Neural progenitor cell (in vitro differentiated cells): ENCODE results near the gene ANXA2R. TPM values are rescaled to one million over a fixed set of nuclear protein-coding genes. Genes with fewer than 3 reads are reported as not detected.
A peak's percentile ranks its signal among the peaks of the same experiment; 100 is the strongest.

Experiments
- DNase-seq: peaks from one replicate; pipeline ENCODE4 v3.0.0-alpha.2; 2016; ENCODE audit warnings: low spot score
- H2AFZ ChIP-seq: fragments of 200-600 bp; sonication (generic); replicated peaks from 2 replicates; pipeline ENCODE4 v1.6.1; 2016; ENCODE audit warnings: antibody characterized with exemption
- H3F3A ChIP-seq: fragments of 200-600 bp; sonication (generic); 2 replicates; pipeline ENCODE4 v1.6.1; 2016; ENCODE audit warnings: antibody characterized with exemption, low read depth
- H3K27ac ChIP-seq: fragments of 200-600 bp; sonication (generic); 2 replicates; pipeline ENCODE4 v1.5.1; 2016; ENCODE audit warnings: mild to moderate bottlenecking
- H3K27me3 ChIP-seq: fragments of 200-600 bp; sonication (generic); 2 replicates; pipeline ENCODE4 v1.6.1; 2016; ENCODE audit warnings: mild to moderate bottlenecking, moderate library complexity
- H3K36me3 ChIP-seq: fragments of 200-600 bp; sonication (generic); 2 replicates; pipeline ENCODE4 v1.5.1; 2016
- H3K4me1 ChIP-seq: fragments of 200-600 bp; sonication (generic); 2 replicates; pipeline ENCODE4 v1.6.1; 2016; ENCODE audit warnings: mixed run types
- H3K4me2 ChIP-seq: fragments of 200-600 bp; sonication (generic); 2 replicates; pipeline ENCODE4 v1.6.1; 2016
- H3K4me3 ChIP-seq: fragments of 200-600 bp; sonication (generic); 2 replicates; pipeline ENCODE4 v1.5.1; 2016
- H3K79me2 ChIP-seq: fragments of 200-600 bp; sonication (generic); 2 replicates; pipeline ENCODE4 v1.6.1; 2016; ENCODE audit warnings: low read depth
- H3K9ac ChIP-seq: fragments of 200-600 bp; sonication (generic); 2 replicates; pipeline ENCODE4 v1.6.1; 2016
- H3K9me3 ChIP-seq: fragments of 200-600 bp; sonication (generic); 2 replicates; pipeline ENCODE4 v1.5.1; 2016; ENCODE audit warnings: low read depth
- H4K20me1 ChIP-seq: fragments of 200-600 bp; sonication (generic); 2 replicates; pipeline ENCODE4 v1.6.1; 2016; ENCODE audit warnings: low read depth
- H3K27ac Mint-ChIP-seq: 3 replicates; pipeline ENCODE4 v1.8.0; 2021; ENCODE audit warnings: mixed read lengths
- H3K27me3 Mint-ChIP-seq: 2 replicates; pipeline ENCODE4 v1.8.0; 2022; ENCODE audit warnings: low read depth, mild to moderate bottlenecking, inconsistent platforms, moderate library complexity, mixed read lengths; ENCODE audit not compliant: insufficient read depth
- H3K36me3 Mint-ChIP-seq: 3 replicates; pipeline ENCODE4 v1.8.0; 2021; ENCODE audit warnings: mixed read lengths
- H3K4me1 Mint-ChIP-seq: 3 replicates; pipeline ENCODE4 v1.8.0; 2021; ENCODE audit warnings: mixed read lengths
- H3K4me3 Mint-ChIP-seq: 3 replicates; pipeline ENCODE4 v1.8.0; 2021; ENCODE audit warnings: mild to moderate bottlenecking, moderate library complexity, mixed read lengths
- H3K9me3 Mint-ChIP-seq: 3 replicates; pipeline ENCODE4 v1.8.0; 2020; ENCODE audit warnings: mixed read lengths
- EZH2 ChIP-seq: fragments of 200-600 bp; sonication (generic); IDR thresholded peaks from 2 replicates; pipeline ENCODE4 v1.6.1; 2017; ENCODE audit warnings: antibody characterized with exemption, mild to moderate bottlenecking, moderate library complexity
- EZH2phosphoT487 ChIP-seq: fragments of 200-600 bp; sonication (generic); IDR thresholded peaks from 2 replicates; pipeline ENCODE4 v1.6.1; 2017; ENCODE audit warnings: antibody characterized with exemption
- total RNA-seq: library from RNA; depleted of rRNA; stranded (reverse); fragments of >200 nt; gene quantifications from 2 replicates; pipeline ENCODE4 v1.2.3, GENCODE V29; 2015; ENCODE audit warnings: low replicate concordance
- TF ChIP-seq, protein P1 (sequence below): fragments of 200-600 bp; sonication (generic); IDR thresholded peaks from 2 replicates; pipeline ENCODE4 v1.5.1; 2017; ENCODE audit warnings: antibody characterized with exemption, mild to moderate bottlenecking

The ANXA2R gene
- total RNA-seq, 1 donor from 2014 or later: 0.17 TPM

- H3F3A ChIP-seq: peaks cover 27% of the 10 kb centered on the region
- DNase-seq: peak; percentile 79
- H3K36me3 Mint-ChIP-seq: no peaks in the 10 kb centered on the region
- H3K36me3 ChIP-seq: no peaks in the 10 kb centered on the region
- no peaks in the 10 kb centered on the region for H3K79me2 ChIP-seq
- H3K4me3 Mint-ChIP-seq: peak overlapping the region; percentile 88
- peaks cover 6% of the 10 kb centered on the region for H3K9me3 ChIP-seq
- no peak overlapping the region for H3K27ac Mint-ChIP-seq
- peaks cover 24% of the 10 kb centered on the region for H3K4me1 Mint-ChIP-seq
- peaks cover 71% of the 10 kb centered on the region for H3K27me3 Mint-ChIP-seq
- H4K20me1 ChIP-seq: peaks cover 11% of the 10 kb centered on the region
- H3K9ac ChIP-seq: no peak overlapping the region
- H3K9me3 Mint-ChIP-seq: peaks cover 20% of the 10 kb centered on the region
- peak overlapping the region; percentile 48 for H3K4me3 ChIP-seq
- H3K27me3 ChIP-seq: peaks cover 100% of the 10 kb centered on the region
- no peak overlapping the region for H3K27ac ChIP-seq
- H3K4me1 ChIP-seq: no peaks in the 10 kb centered on the region
- H2AFZ ChIP-seq: peak overlapping the region; percentile 91
- TF ChIP-seq EZH2 (peak; percentile 94), EZH2phosphoT487 (peak; percentile 89)
- TF ChIP-seq, protein P1, sequence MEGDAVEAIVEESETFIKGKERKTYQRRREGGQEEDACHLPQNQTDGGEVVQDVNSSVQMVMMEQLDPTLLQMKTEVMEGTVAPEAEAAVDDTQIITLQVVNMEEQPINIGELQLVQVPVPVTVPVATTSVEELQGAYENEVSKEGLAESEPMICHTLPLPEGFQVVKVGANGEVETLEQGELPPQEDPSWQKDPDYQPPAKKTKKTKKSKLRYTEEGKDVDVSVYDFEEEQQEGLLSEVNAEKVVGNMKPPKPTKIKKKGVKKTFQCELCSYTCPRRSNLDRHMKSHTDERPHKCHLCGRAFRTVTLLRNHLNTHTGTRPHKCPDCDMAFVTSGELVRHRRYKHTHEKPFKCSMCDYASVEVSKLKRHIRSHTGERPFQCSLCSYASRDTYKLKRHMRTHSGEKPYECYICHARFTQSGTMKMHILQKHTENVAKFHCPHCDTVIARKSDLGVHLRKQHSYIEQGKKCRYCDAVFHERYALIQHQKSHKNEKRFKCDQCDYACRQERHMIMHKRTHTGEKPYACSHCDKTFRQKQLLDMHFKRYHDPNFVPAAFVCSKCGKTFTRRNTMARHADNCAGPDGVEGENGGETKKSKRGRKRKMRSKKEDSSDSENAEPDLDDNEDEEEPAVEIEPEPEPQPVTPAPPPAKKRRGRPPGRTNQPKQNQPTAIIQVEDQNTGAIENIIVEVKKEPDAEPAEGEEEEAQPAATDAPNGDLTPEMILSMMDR: no peak
- peak overlapping the region; percentile 76 for H3K4me2 ChIP-seq
Observed at GRCh38 chr5:42992088-42992879, 47.8 kb downstream of the ANXA2R start.

DNA sequence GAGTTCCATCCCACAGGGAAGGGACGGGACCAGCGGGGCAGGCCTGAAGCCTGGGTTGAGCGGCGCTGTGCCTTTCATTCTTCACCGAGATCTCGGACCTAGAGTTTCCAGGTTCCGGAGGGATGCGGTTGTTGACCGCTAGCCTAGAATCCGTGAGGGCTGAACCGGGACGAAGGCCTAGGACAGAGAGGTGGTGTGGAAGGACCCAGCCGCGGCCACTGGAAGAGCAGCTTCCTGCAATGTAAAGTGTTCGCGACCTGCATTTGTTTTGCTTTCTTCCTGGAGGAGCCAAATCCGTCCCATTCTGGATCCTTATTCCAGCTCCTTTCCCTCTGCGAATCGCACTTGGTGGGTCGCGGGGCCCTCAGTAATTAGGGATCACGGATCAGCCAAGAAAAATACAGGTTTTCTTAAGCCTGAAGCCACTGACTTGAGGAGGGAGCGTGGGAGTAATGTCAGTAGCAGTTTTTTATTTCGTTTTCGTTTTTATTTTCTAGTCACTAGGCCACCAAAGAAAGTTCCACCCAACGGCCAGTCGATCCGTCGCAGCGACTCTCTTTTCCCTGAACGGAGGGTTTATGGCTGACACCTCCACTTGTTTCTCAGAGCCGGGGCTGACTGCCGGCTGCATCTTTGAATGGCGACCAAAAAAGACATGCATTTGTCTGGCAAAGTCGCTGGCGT is 48.6 kb downstream of the ANXA2R start:
- TF ChIP-seq, protein P1: no peak
- no peak for TF ChIP-seq EZH2
- TF ChIP-seq EZH2phosphoT487: no peak
- Mint-ChIP-seq H3K4me1 (peaks cover 24% of the 10 kb centered on the region), H3K36me3 (no peaks in the 10 kb centered on the region), H3K9me3 (peaks cover 20% of the 10 kb centered on the region), H3K4me3 (peak overlapping the region; percentile 88), H3K27me3 (peaks cover 65% of the 10 kb centered on the region), H3K27ac (no peak overlapping the region)
- Histone ChIP-seq H3K4me2 (peak overlapping the region; percentile 76), H3F3A (peaks cover 27% of the 10 kb centered on the region), H3K9ac (no peak overlapping the region), H3K79me2 (no peaks in the 10 kb centered on the region), H3K27me3 (peaks cover 100% of the 10 kb centered on the region), H3K4me1 (no peaks in the 10 kb centered on the region), H2AFZ (peak overlapping the region; percentile 91), H3K36me3 (no peaks in the 10 kb centered on the region), H3K4me3 (peak overlapping the region; percentile 48), H4K20me1 (peaks cover 11% of the 10 kb centered on the region), H3K9me3 (peaks cover 6% of the 10 kb centered on the region), H3K27ac (no peak overlapping the region)
- no peak for DNase-seq

DNA sequence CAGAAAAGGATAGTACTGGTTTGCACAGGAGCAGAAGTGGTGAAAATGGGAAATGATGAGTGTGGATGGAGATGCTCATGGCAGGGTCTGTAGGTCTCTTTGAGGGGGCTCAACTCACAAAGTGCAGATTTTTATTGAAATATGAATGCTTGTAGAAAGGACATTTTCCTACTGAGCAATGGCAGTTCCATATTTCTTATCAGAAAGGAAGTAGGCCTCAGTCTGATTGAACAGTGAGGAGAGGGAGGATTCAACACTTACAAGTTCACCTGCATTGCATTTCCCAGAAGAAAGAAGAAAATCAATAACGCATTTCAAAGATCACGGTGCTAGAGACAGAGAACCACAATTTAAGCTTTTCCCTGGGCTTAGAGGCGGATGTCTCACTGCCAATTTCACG is 49.2 kb downstream of the ANXA2R start:
- Mint-ChIP-seq H3K27ac (no peak overlapping the region), H3K27me3 (peaks cover 60% of the 10 kb centered on the region), H3K9me3 (peaks cover 20% of the 10 kb centered on the region), H3K36me3 (no peaks in the 10 kb centered on the region), H3K4me3 (peak overlapping the region; percentile 59), H3K4me1 (peaks cover 24% of the 10 kb centered on the region)
- H3K4me3 ChIP-seq: peak overlapping the region; percentile 48
- no peaks in the 10 kb centered on the region for H3K4me1 ChIP-seq
- peaks cover 95% of the 10 kb centered on the region for H3K27me3 ChIP-seq
- no peak overlapping the region for H3K4me2 ChIP-seq
- no peak overlapping the region for H3K9ac ChIP-seq
- H3K36me3 ChIP-seq: no peaks in the 10 kb centered on the region
- no peak overlapping the region for H2AFZ ChIP-seq
- H3K9me3 ChIP-seq: peaks cover 6% of the 10 kb centered on the region
- H3F3A ChIP-seq: peaks cover 27% of the 10 kb centered on the region
- no peak for DNase-seq
- no peak overlapping the region for H3K27ac ChIP-seq
- no peaks in the 10 kb centered on the region for H3K79me2 ChIP-seq
- H4K20me1 ChIP-seq: peaks cover 11% of the 10 kb centered on the region
- TF ChIP-seq, protein P1: no peak
- TF ChIP-seq EZH2: no peak
- no peak for TF ChIP-seq EZH2phosphoT487

Other genes starting within 250 kb of the ANXA2R start
- 1.4 and 2.0 TPM in 2 replicates for gene SELENOP, start 228.4 kb downstream of the ANXA2R start, total RNA-seq
- gene ZNF131, start 80.6 kb upstream of the ANXA2R start, total RNA-seq: 56.3 and 96.5 TPM in 2 replicates
- not detected in 2 replicates for gene NIM1K, start 151.9 kb upstream of the ANXA2R start, total RNA-seq